ENCODE measurements around the gene AMD1.

DNA sequence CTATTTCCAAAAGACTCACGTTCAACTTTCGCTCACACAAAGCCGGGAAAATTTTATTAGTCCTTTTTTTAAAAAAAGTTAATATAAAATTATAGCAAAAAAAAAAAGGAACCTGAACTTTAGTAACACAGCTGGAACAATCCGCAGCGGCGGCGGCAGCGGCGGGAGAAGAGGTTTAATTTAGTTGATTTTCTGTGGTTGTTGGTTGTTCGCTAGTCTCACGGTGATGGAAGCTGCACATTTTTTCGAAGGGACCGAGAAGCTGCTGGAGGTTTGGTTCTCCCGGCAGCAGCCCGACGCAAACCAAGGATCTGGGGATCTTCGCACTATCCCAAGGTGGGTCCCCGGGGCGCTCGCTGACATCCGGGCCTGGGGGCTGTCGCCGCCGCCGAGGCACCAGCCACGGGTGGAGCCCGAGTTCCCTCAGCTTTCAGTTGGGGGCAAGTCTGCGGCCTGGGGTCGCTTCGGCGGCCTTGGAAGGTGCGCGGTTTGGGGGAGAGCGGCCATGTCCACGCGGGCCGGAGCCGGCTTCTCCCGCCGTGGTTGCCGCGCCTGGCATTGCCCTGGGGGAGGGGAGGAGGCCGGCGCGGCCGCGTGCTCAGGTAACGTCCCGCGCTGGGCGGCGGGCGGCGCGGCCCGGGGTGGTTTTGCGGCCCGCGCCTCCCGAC is 429 bp downstream of the AMD1 start:
- TF ChIP-seq MAX (IDR thresholded peaks at IDR 0.05) (peak; percentile 84), EGR1 (IDR thresholded peaks at IDR 0.05) (no peak), FOXM1 (IDR thresholded peaks at IDR 0.05; ENCODE audit: borderline replicate concordance, low read depth) (no peak), REST (IDR thresholded peaks at IDR 0.05; ENCODE audit: low read depth) (0 out of 2 replicates have a peak, but pooled peaks have one; percentile 15)
